IMR-90 (cell line): Measurements from ENCODE around the gene SH3BGRL. TPM values are rescaled to one million over a fixed set of nuclear protein-coding genes. Genes with fewer than 3 reads are reported as not detected.

Experiments used
- ATAC-seq: fragments of 200-7000 bp; cut with Tn5 transposase; 2 replicates; pipeline ENCODE4 v1.9.1; 2020; ENCODE audit warnings: low read depth, mild to moderate bottlenecking, moderate library complexity
- BruUV-seq: library from RNA; stranded (reverse); fragments of 400-500 nt; replicated peaks from 2 replicates; lab custom pipeline; 2021; lab: Mats Ljungman, UMichigan
- CTCF ChIA-PET: fragments of 300-600 bp; formaldehyde crosslinking; extraction: SDS; loops from one replicate; lab custom pipeline; 2021; ENCODE audit warnings: antibody characterized with exemption; lab: Yijun Ruan, JAX
- POLR2A ChIA-PET: fragments of 300-600 bp; sonication (Branson Sonifier 250); formaldehyde crosslinking; loops from one replicate; lab custom pipeline; 2022; ENCODE audit warnings: antibody characterized with exemption; ENCODE audit not compliant: unreplicated experiment; lab: Charles Lee
- DNase-seq: peaks from one replicate; pipeline ENCODE4 v3.0.0; 2013
- H2AFZ ChIP-seq: replicated peaks from 2 replicates; pipeline ENCODE3; 2013; ENCODE audit warnings: low read length, mild to moderate bottlenecking; ENCODE audit not compliant: poor library complexity
- H2AK5ac ChIP-seq: 2 replicates; pipeline ENCODE4 v1.6.1; 2013; ENCODE audit warnings: low read depth, low read length, inconsistent platforms
- H2AK9ac ChIP-seq: replicated peaks from 2 replicates; pipeline ENCODE3; 2013; ENCODE audit warnings: mild to moderate bottlenecking, low read depth, low read length, moderate library complexity; ENCODE audit not compliant: poor library complexity
- H2BK120ac ChIP-seq: 2 replicates; pipeline ENCODE4 v1.6.1; 2013; ENCODE audit warnings: low read depth, low read length, inconsistent platforms
- H2BK15ac ChIP-seq: 3 replicates; pipeline ENCODE4 v1.6.1; 2013; ENCODE audit warnings: low read depth, low read length, inconsistent platforms
- H2BK20ac ChIP-seq: 2 replicates; pipeline ENCODE4 v1.6.1; 2013; ENCODE audit warnings: low read depth, mild to moderate bottlenecking, inconsistent platforms, low read length, moderate library complexity
- H2BK5ac ChIP-seq: 2 replicates; pipeline ENCODE4 v1.6.1; 2013; ENCODE audit warnings: mild to moderate bottlenecking, low read depth, low read length, inconsistent platforms; ENCODE audit not compliant: poor library complexity, severe bottlenecking
- H3K14ac ChIP-seq: replicated peaks from 2 replicates; pipeline ENCODE4 v1.6.1; 2013; ENCODE audit warnings: low read depth, low read length, inconsistent platforms
- H3K18ac ChIP-seq: 2 replicates; pipeline ENCODE4 v1.6.1; 2013; ENCODE audit warnings: low read depth, low read length, control low read depth
- H3K23ac ChIP-seq: 2 replicates; pipeline ENCODE4 v1.6.1; 2013; ENCODE audit warnings: low read depth, low read length, inconsistent platforms
- H3K27ac ChIP-seq: 2 replicates; pipeline ENCODE4 v1.5.1; 2013; ENCODE audit warnings: mild to moderate bottlenecking, control low read depth, low read length; ENCODE audit not compliant: insufficient read depth
- H3K27me3 ChIP-seq: 2 replicates; pipeline ENCODE4 v1.6.1; 2013; ENCODE audit warnings: low read length; ENCODE audit not compliant: control insufficient read depth, insufficient read depth
- H3K36me3 ChIP-seq: 2 replicates; pipeline ENCODE4 v1.6.1; 2013; ENCODE audit warnings: low read length, mixed read lengths; ENCODE audit not compliant: control insufficient read depth, insufficient read depth
- H3K4ac ChIP-seq: 2 replicates; pipeline ENCODE4 v1.6.1; 2013; ENCODE audit warnings: low read depth, low read length, inconsistent platforms
- H3K4me1 ChIP-seq: 2 replicates; pipeline ENCODE4 v1.6.1; 2013; ENCODE audit warnings: low read length, mixed read lengths; ENCODE audit not compliant: control insufficient read depth, insufficient read depth
- H3K4me2 ChIP-seq: 2 replicates; pipeline ENCODE4 v1.6.1; 2013; ENCODE audit warnings: low read depth, mild to moderate bottlenecking, control low read depth, low read length, moderate library complexity
- H3K4me3 ChIP-seq: 2 replicates; pipeline ENCODE4 v1.5.1; 2013; ENCODE audit warnings: low read depth, mild to moderate bottlenecking, control low read depth, low read length, moderate library complexity; ENCODE audit not compliant: insufficient read depth
- H3K56ac ChIP-seq: 2 replicates; pipeline ENCODE4 v1.6.1; 2013; ENCODE audit warnings: low read length, inconsistent platforms; ENCODE audit not compliant: insufficient read depth; ENCODE audit errors: extremely low read depth
- H3K79me1 ChIP-seq, 2 experiments: 2 replicates each; pipeline ENCODE4 v1.6.1; 2013; ENCODE audit warnings: low read length in 2 of 2, inconsistent platforms in 1 of 2, low read depth in 1 of 2
- H3K9ac ChIP-seq: 2 replicates; pipeline ENCODE4 v1.6.1; 2013; ENCODE audit warnings: low read depth, low read length, control low read depth
- H3K9me1 ChIP-seq: 2 replicates; pipeline ENCODE4 v1.6.1; 2013; ENCODE audit warnings: low read length, inconsistent platforms; ENCODE audit not compliant: insufficient read depth
- H3K9me3 ChIP-seq: 2 replicates; pipeline ENCODE4 v1.6.1; 2013; ENCODE audit warnings: low read length; ENCODE audit not compliant: control insufficient read depth, insufficient read depth
- H4K20me1 ChIP-seq: 2 replicates; pipeline ENCODE4 v1.6.1; 2013; ENCODE audit warnings: low read length, inconsistent platforms; ENCODE audit not compliant: insufficient read depth
- H4K5ac ChIP-seq: 2 replicates; pipeline ENCODE4 v1.6.1; 2013; ENCODE audit warnings: mild to moderate bottlenecking, low read depth, low read length, control low read depth
- H4K8ac ChIP-seq, 2 experiments: 2 replicates each; pipeline ENCODE4 v1.6.1; 2013; ENCODE audit warnings: low read depth in 2 of 2, low read length in 2 of 2, control low read depth in 1 of 2, inconsistent platforms in 1 of 2
- H4K91ac ChIP-seq: 2 replicates; pipeline ENCODE4 v1.6.1; 2013; ENCODE audit warnings: low read depth, low read length, inconsistent platforms; ENCODE audit not compliant: insufficient read depth
- BHLHE40 ChIP-seq: fragments of 150-350 bp; IDR thresholded peaks from 2 replicates; pipeline ENCODE4 v1.6.1; 2016; ENCODE audit warnings: mild to moderate bottlenecking, low read depth, low read length
- CEBPB ChIP-seq: IDR thresholded peaks from 2 replicates; pipeline ENCODE4 v1.6.1; 2012; ENCODE audit warnings: low read depth, low read length, improper control_type of control experiment
- CHD1 ChIP-seq: IDR thresholded peaks from 2 replicates; pipeline ENCODE4 v1.6.1; 2012; ENCODE audit warnings: low read depth, low read length, improper control_type of control experiment
- FOS ChIP-seq: fragments of 150-350 bp; IDR thresholded peaks from 2 replicates; pipeline ENCODE4 v1.6.1; 2016; ENCODE audit warnings: low read depth, low read length
- MAFK ChIP-seq: IDR thresholded peaks from 2 replicates; pipeline ENCODE4 v1.6.1; 2012; ENCODE audit warnings: low read depth, low read length, improper control_type of control experiment
- MAZ ChIP-seq: IDR thresholded peaks from 2 replicates; pipeline ENCODE4 v1.6.1; 2012; ENCODE audit warnings: low read depth, mild to moderate bottlenecking, low read length, improper control_type of control experiment, moderate library complexity, borderline replicate concordance
- MXI1 ChIP-seq: IDR thresholded peaks from 2 replicates; pipeline ENCODE4 v1.6.1; 2012; ENCODE audit warnings: low read depth, mild to moderate bottlenecking, low read length, moderate library complexity, borderline replicate concordance
- NFE2L2 ChIP-seq: fragments of 150-350 bp; IDR thresholded peaks from 2 replicates; pipeline ENCODE4 v1.6.1; 2016; ENCODE audit warnings: low read depth, mild to moderate bottlenecking, low read length
- POLR2A ChIP-seq: IDR thresholded peaks from 2 replicates; pipeline ENCODE4 v1.6.1; 2012; ENCODE audit warnings: mild to moderate bottlenecking, low read depth, low read length
- RAD21 ChIP-seq: IDR thresholded peaks from 2 replicates; pipeline ENCODE4 v1.6.1; 2012; ENCODE audit warnings: low read length, improper control_type of control experiment
- RCOR1 ChIP-seq: IDR thresholded peaks from 2 replicates; pipeline ENCODE4 v1.6.1; 2012; ENCODE audit warnings: mild to moderate bottlenecking, low read length, improper control_type of control experiment; ENCODE audit not compliant: insufficient replicate concordance
- RFX5 ChIP-seq: IDR thresholded peaks from 2 replicates; pipeline ENCODE4 v1.8.0; 2012; ENCODE audit warnings: low read depth, mild to moderate bottlenecking, low read length, moderate library complexity
- SMC3 ChIP-seq: fragments of 150-350 bp; IDR thresholded peaks from 2 replicates; pipeline ENCODE4 v1.6.1; 2016; ENCODE audit warnings: low read depth, mild to moderate bottlenecking, antibody characterized with exemption, low read length, moderate library complexity
- WGBS, 2 experiments: methylation state at CpG; one replicate each; pipeline versions ENCODE4 v1.1.5 to v1.1.7; 2013; ENCODE audit warnings: missing lambda C conversion rate in 2 of 2; ENCODE audit not compliant: insufficient read length in 1 of 2; ENCODE audit errors: extremely low coverage in 2 of 2; 5-methylcytosine and 5-hydroxymethylcytosine counted together
- dilution Hi-C: fragments of 300-500 bp; cut with HindIII; formaldehyde crosslinking; loops from one replicate; pipeline ENCODE4 v1.14.3; 2018; ENCODE audit warnings: low sequenced_read_pairs; ENCODE audit not compliant: unreplicated experiment
- in situ Hi-C: fragments of 300-500 bp; cut with MboI; formaldehyde crosslinking; loops from 3 replicates; pipeline ENCODE4 v1.14.3; 2019; ENCODE audit warnings: low sequenced_read_pairs, inconsistent platforms, mixed read lengths
- intact Hi-C: fragments of 100-400 bp; cut with micrococcal nuclease; formaldehyde crosslinking; loops from 2 replicates; pipeline ENCODE4 v1.10.0; 2022
- polyA plus RNA-seq, 3 experiments: library from polyadenylated mRNA; depleted of rRNA; stranded (reverse); fragments of >200 nt; gene quantifications; 2 replicates each; pipeline ENCODE4 v1.2.3, GENCODE V29; 2012; ENCODE audit warnings: low replicate concordance in 1 of 3
- total RNA-seq: library from RNA; depleted of rRNA; stranded (reverse); fragments of >200 nt; gene quantifications from 2 replicates; pipeline ENCODE4 v1.2.3, GENCODE V29; 2012
- TF ChIP-seq, protein P1 (sequence below): conservative IDR thresholded peaks from 2 replicates; pipeline ENCODE4 v1.5.1; 2012; ENCODE audit warnings: mild to moderate bottlenecking, low read depth, low read length, improper control_type of control experiment
- TF ChIP-seq, protein P2 (sequence below): fragments of 150-350 bp; IDR thresholded peaks from 2 replicates; pipeline ENCODE4 v1.6.1; 2017; ENCODE audit warnings: mild to moderate bottlenecking, antibody characterized with exemption, low read length, low read depth
- TF ChIP-seq, protein P3 (sequence below): fragments of 150-350 bp; IDR thresholded peaks from 2 replicates; pipeline ENCODE4 v1.6.1; 2016; ENCODE audit warnings: low read depth, mild to moderate bottlenecking, low read length, moderate library complexity, borderline replicate concordance

The SH3BGRL gene
- total and polyA plus RNA-seq, 2 of the 4 experiments (the other 2 are of a cell fraction): 50.7 to 110 TPM

GRCh38 chrX:81278616-81279015, 76.7 kb downstream of the SH3BGRL start:
- no peaks in the 10 kb centered on the region for H3K27me3 ChIP-seq
- H4K20me1 ChIP-seq: no peaks in the 10 kb centered on the region
- dilution Hi-C loops: no loop called here
- no TSS peak for BruUV-seq
- no peak overlapping the region for H2AFZ ChIP-seq
- H2AK5ac ChIP-seq: no peak overlapping the region
- H3K18ac ChIP-seq: no peak overlapping the region
- no peak overlapping the region for H2AK9ac ChIP-seq
- H3K9me1 ChIP-seq: no peaks in the 10 kb centered on the region
- WGBS, 2 experiments: no CpG with 5 or more reads among the region's 2 CpGs
- intact Hi-C loops: no loop called here
- no peak overlapping the region for H2BK20ac ChIP-seq
- no peak for ATAC-seq
- H3K4me2 ChIP-seq: no peak overlapping the region
- POLR2A ChIA-PET: no interaction called here
- no peaks in the 10 kb centered on the region for H3K4me1 ChIP-seq
- in situ Hi-C loops: no loop called here
- no peak overlapping the region for H3K27ac ChIP-seq
- H3K4ac ChIP-seq: no peak overlapping the region
- no peak overlapping the region for H2BK15ac ChIP-seq
- H3K36me3 ChIP-seq: 0 out of 2 replicates have a peak, but pooled peaks cover 1% of the 10 kb centered on the region
- H4K91ac ChIP-seq: no peak overlapping the region
- H2BK5ac ChIP-seq: no peak overlapping the region
- no peak overlapping the region for H3K4me3 ChIP-seq
- no peaks in the 10 kb centered on the region for H3K9me3 ChIP-seq
- H3K14ac ChIP-seq: no peak overlapping the region
- no peak overlapping the region for H3K56ac ChIP-seq
- H2BK120ac ChIP-seq: no peak overlapping the region
- no peak overlapping the region for H4K8ac ChIP-seq
- TF ChIP-seq SMC3 (no peak), CHD1 (no peak), NFE2L2 (no peak), RAD21 (no peak), FOS (no peak), RFX5 (no peak), BHLHE40 (no peak), RCOR1 (no peak), MXI1 (no peak), CEBPB (no peak), MAZ (no peak), POLR2A (no peak), MAFK (no peak)
- TF ChIP-seq, protein P1, sequence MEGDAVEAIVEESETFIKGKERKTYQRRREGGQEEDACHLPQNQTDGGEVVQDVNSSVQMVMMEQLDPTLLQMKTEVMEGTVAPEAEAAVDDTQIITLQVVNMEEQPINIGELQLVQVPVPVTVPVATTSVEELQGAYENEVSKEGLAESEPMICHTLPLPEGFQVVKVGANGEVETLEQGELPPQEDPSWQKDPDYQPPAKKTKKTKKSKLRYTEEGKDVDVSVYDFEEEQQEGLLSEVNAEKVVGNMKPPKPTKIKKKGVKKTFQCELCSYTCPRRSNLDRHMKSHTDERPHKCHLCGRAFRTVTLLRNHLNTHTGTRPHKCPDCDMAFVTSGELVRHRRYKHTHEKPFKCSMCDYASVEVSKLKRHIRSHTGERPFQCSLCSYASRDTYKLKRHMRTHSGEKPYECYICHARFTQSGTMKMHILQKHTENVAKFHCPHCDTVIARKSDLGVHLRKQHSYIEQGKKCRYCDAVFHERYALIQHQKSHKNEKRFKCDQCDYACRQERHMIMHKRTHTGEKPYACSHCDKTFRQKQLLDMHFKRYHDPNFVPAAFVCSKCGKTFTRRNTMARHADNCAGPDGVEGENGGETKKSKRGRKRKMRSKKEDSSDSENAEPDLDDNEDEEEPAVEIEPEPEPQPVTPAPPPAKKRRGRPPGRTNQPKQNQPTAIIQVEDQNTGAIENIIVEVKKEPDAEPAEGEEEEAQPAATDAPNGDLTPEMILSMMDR: no peak
- TF ChIP-seq, protein P2, sequence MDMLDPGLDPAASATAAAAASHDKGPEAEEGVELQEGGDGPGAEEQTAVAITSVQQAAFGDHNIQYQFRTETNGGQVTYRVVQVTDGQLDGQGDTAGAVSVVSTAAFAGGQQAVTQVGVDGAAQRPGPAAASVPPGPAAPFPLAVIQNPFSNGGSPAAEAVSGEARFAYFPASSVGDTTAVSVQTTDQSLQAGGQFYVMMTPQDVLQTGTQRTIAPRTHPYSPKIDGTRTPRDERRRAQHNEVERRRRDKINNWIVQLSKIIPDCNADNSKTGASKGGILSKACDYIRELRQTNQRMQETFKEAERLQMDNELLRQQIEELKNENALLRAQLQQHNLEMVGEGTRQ: no peak
- TF ChIP-seq, protein P3, sequence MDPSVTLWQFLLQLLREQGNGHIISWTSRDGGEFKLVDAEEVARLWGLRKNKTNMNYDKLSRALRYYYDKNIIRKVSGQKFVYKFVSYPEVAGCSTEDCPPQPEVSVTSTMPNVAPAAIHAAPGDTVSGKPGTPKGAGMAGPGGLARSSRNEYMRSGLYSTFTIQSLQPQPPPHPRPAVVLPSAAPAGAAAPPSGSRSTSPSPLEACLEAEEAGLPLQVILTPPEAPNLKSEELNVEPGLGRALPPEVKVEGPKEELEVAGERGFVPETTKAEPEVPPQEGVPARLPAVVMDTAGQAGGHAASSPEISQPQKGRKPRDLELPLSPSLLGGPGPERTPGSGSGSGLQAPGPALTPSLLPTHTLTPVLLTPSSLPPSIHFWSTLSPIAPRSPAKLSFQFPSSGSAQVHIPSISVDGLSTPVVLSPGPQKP: no peak
- no peaks in the 10 kb centered on the region; a peak in 1 of 4 replicates for H3K79me1 ChIP-seq
- CTCF ChIA-PET: no interaction called here
- no peak overlapping the region for H4K5ac ChIP-seq
- no peak for DNase-seq
- no peak overlapping the region for H3K9ac ChIP-seq
- no peak overlapping the region for H3K23ac ChIP-seq
